HepG2 (cell line): ENCODE measurements around the gene ACOXL. TPM values are rescaled to one million over a fixed set of nuclear protein-coding genes. Genes with fewer than 3 reads are reported as not detected.

Experiments
- ATAC-seq: fragments of 200-7000 bp; cut with Tn5 transposase; 3 replicates; pipeline ENCODE4 v1.9.1; 2020; ENCODE audit warnings: mild to moderate bottlenecking, moderate library complexity
- BruUV-seq: library from RNA; stranded (reverse); fragments of 400-500 nt; replicated peaks from 2 replicates; lab custom pipeline; 2021; lab: Mats Ljungman, UMichigan
- CTCF ChIA-PET: fragments of 300-600 bp; formaldehyde crosslinking; extraction: SDS; loops from one replicate; lab custom pipeline; 2021; ENCODE audit warnings: low total read pairs, inconsistent platforms, low intra/inter-chr PET ratio; lab: Yijun Ruan, JAX
- POLR2A ChIA-PET: fragments of 350-600 bp; sonication (Branson Sonifier 250); formaldehyde crosslinking; loops from one replicate; lab custom pipeline; 2020; ENCODE audit warnings: antibody characterized with exemption, inconsistent platforms; lab: Yijun Ruan, JAX
- DNase-seq: peaks from one replicate; pipeline ENCODE4 v3.0.0-alpha.2; 2015; ENCODE audit warnings: low spot score
- FAIRE-seq: peaks from 3 replicates; lab custom pipeline; 2011; peaks lifted over from hg19 to GRCh38; lab: Jason Lieb, UNC
- H2AFZ ChIP-seq: one replicate; pipeline ENCODE4 v1.6.1; 2011; ENCODE audit warnings: low read length, inconsistent platforms
- H3K27ac ChIP-seq: fragments of 300-600 bp; 3 replicates; pipeline ENCODE4 v1.8.0; 2011; ENCODE audit warnings: mixed run types, mild to moderate bottlenecking, mixed read lengths, low read length, inconsistent platforms; ENCODE audit not compliant: insufficient read depth; ENCODE audit errors: extremely low read length
- H3K27me3 ChIP-seq, 2 experiments: fragments of 200-600 bp in 1 of 2; 2 replicates in 1 of 2; 3 replicates in 1 of 2; pipeline versions ENCODE4 v1.6.0 to v1.8.0; 2011; ENCODE audit warnings: low read length in 2 of 2, mild to moderate bottlenecking in 2 of 2, moderate library complexity in 2 of 2, inconsistent platforms in 1 of 2; ENCODE audit not compliant: insufficient read depth in 2 of 2, control insufficient read depth in 1 of 2
- H3K36me3 ChIP-seq, 2 experiments: fragments of 200-600 bp in 1 of 2; replicated peaks in 1 of 2; 2 replicates in 1 of 2; 3 replicates in 1 of 2; pipeline versions ENCODE4 v1.5.1 to v1.8.0; 2011; ENCODE audit warnings: low read length in 2 of 2, inconsistent platforms in 1 of 2; ENCODE audit not compliant: insufficient read depth in 2 of 2, control insufficient read depth in 1 of 2
- H3K4me1 ChIP-seq: 2 replicates; pipeline ENCODE4 v1.5.1; 2012; ENCODE audit warnings: low read length, inconsistent platforms; ENCODE audit not compliant: insufficient read depth
- H3K4me2 ChIP-seq: 2 replicates; pipeline ENCODE4 v1.6.0; 2011; ENCODE audit warnings: low read depth, low read length, inconsistent platforms
- H3K4me3 ChIP-seq, 3 experiments: fragments of 200-600 bp in 1 of 3; sonication (generic), shearing (Covaris generic) in 1 of 3; replicated peaks in 1 of 3; 2 replicates each; pipeline ENCODE4 v1.5.1; 2011 to 2016; ENCODE audit warnings: low read length in 3 of 3, inconsistent platforms in 2 of 3, low read depth in 2 of 3, mild to moderate bottlenecking in 2 of 3, control low read depth in 1 of 3, mixed read lengths in 1 of 3; ENCODE audit not compliant: insufficient read depth in 1 of 3
- H3K79me2 ChIP-seq: one replicate; pipeline ENCODE4 v1.6.1; 2011; ENCODE audit warnings: low read length, inconsistent platforms; ENCODE audit not compliant: insufficient read depth
- H3K9ac ChIP-seq: 2 replicates; pipeline ENCODE4 v1.6.0; 2011; ENCODE audit warnings: mild to moderate bottlenecking, low read depth, low read length, inconsistent platforms; ENCODE audit not compliant: insufficient read depth
- H3K9me3 ChIP-seq: 2 replicates; pipeline ENCODE4 v1.5.1; 2012; ENCODE audit warnings: mild to moderate bottlenecking, low read length
- H4K20me1 ChIP-seq: 2 replicates; pipeline ENCODE4 v1.6.0; 2011; ENCODE audit warnings: inconsistent platforms, mild to moderate bottlenecking, low read length, moderate library complexity; ENCODE audit not compliant: insufficient read depth
- FOXO1 ChIP-seq: sonication (generic); formaldehyde crosslinking; IDR thresholded peaks from 2 replicates; pipeline ENCODE4 v1.4.0; 2020; ENCODE audit warnings: missing genetic modification reagents
- KDM5A ChIP-seq: fragments of 200-600 bp; sonication (generic); IDR thresholded peaks from 2 replicates; pipeline ENCODE4 v1.7.0; 2018; ENCODE audit warnings: antibody characterized with exemption, mild to moderate bottlenecking, low read length, borderline replicate concordance
- KDM5B ChIP-seq: sonication (generic); formaldehyde crosslinking; IDR thresholded peaks from 2 replicates; pipeline ENCODE4 v1.4.0; 2020; ENCODE audit warnings: missing genetic modification reagents, mild to moderate bottlenecking, borderline replicate concordance
- NCOR1 ChIP-seq: fragments of 200-600 bp; sonication (generic); IDR thresholded peaks from 2 replicates; pipeline ENCODE4 v1.7.0; 2017; ENCODE audit warnings: antibody characterized with exemption, low read length, borderline replicate concordance
- SKIL ChIP-seq: sonication (generic); formaldehyde crosslinking; IDR thresholded peaks from 2 replicates; pipeline ENCODE4 v1.8.0; 2022; ENCODE audit warnings: missing genetic modification reagents, mild to moderate bottlenecking, moderate library complexity, borderline replicate concordance
- SRY ChIP-seq: sonication (generic); formaldehyde crosslinking; IDR thresholded peaks from 2 replicates; pipeline ENCODE4 v1.8.0; 2022; ENCODE audit warnings: mild to moderate bottlenecking, missing genetic modification reagents
- U2AF2 ChIP-seq: fragments of 200-400 bp; formaldehyde crosslinking; IDR thresholded peaks from 2 replicates; pipeline ENCODE4 v1.6.1; 2017; ENCODE audit warnings: low read depth, mild to moderate bottlenecking, low read length
- ZNF414 ChIP-seq: sonication (generic); formaldehyde crosslinking; IDR thresholded peaks from 2 replicates; pipeline ENCODE4 v1.5.0; 2020; ENCODE audit warnings: missing genetic modification reagents
- ZNF878 ChIP-seq: sonication (generic); formaldehyde crosslinking; IDR thresholded peaks from 2 replicates; pipeline ENCODE4 v1.8.1; 2023; ENCODE audit warnings: mild to moderate bottlenecking, missing genetic modification reagents, moderate library complexity
- WGBS: methylation state at CpG from one replicate; pipeline ENCODE4 v1.1.6; 2017; ENCODE audit warnings: low lambda C conversion rate; 5-methylcytosine and 5-hydroxymethylcytosine counted together
- in situ Hi-C: cut with HindIII; loops from 2 replicates; pipeline ENCODE4 v1.10.0; 2017; ENCODE audit warnings: low pct_unique_long_range_greater_than_20kb; ENCODE audit not compliant: extremely low pct_ligation_motif_present
- intact Hi-C: fragments of 100-400 bp; cut with micrococcal nuclease; formaldehyde crosslinking; loops from one replicate; pipeline ENCODE4 v1.10.0; 2022; ENCODE audit not compliant: unreplicated experiment
- polyA plus RNA-seq, 8 experiments: library from polyadenylated mRNA; depleted of rRNA in 3 of 8; stranded (reverse) in 7 of 8; unstranded in 1 of 8; fragments of >200 nt; fragmentation: Illumina TruSeq in 4 of 8; extraction: Trizol in 4 of 8; gene quantifications; 2 replicates each; pipeline versions ENCODE4 v1.2.1 to v1.2.3, GENCODE V29; 2011 to 2016; ENCODE audit warnings: low read depth in 4 of 8, missing spikeins in 1 of 8, mixed read lengths in 1 of 8; ENCODE audit not compliant: insufficient read depth in 1 of 8
- total RNA-seq, 5 experiments: library from RNA; depleted of rRNA; stranded (reverse); fragments of >200 nt; fragmentation: Illumina TruSeq; extraction: Trizol; gene quantifications; 2 replicates each; pipeline ENCODE4 v1.2.3, GENCODE V29; 2016; ENCODE audit warnings: low read depth in 1 of 5

Gene ACOXL
- total and polyA plus RNA-seq, 2 of the 13 experiments (the other 11 are each of a cell fraction or from before 2014, with no cell fraction given): not detected

GRCh38 chr2:110785439-110785838 lies 53.1 kb downstream of the ACOXL start:
- Histone ChIP-seq H3K9ac (no peak overlapping the region), H3K27ac (no peak overlapping the region), H3K4me1 (no peaks in the 10 kb centered on the region), H3K4me2 (no peak overlapping the region), H3K9me3 (no peaks in the 10 kb centered on the region), H4K20me1 (no peaks in the 10 kb centered on the region), H3K36me3 (no peaks in the 10 kb centered on the region), H3K4me3 (no peak overlapping the region), H3K79me2 (no peaks in the 10 kb centered on the region), H2AFZ (no peak overlapping the region), H3K27me3 (peaks cover 0 to 20% of the 10 kb centered on the region in 2 experiments; a peak in 3 of 5 replicates)
- POLR2A ChIA-PET: no interaction called here
- CTCF ChIA-PET: no interaction called here
- in situ Hi-C loops (no loop called here), intact Hi-C loops (no loop called here)
- 85% methylated on average over 2 of the region's 2 CpGs for WGBS
- ATAC-seq (no peak), DNase-seq (no peak), FAIRE-seq (no peak)
- TF ChIP-seq KDM5A (no peak), NCOR1 (no peak), SKIL (CRISPR knock-in tag) (no peak), U2AF2 (no peak), ZNF878 (CRISPR knock-in tag) (no peak), KDM5B (no peak)
- BruUV-seq: no TSS peak

- POLR2A ChIA-PET: no interaction called here
- no peak for TF ChIP-seq SRY
- TF ChIP-seq FOXO1: no peak
- TF ChIP-seq ZNF414: no peak
- no peaks in the 10 kb centered on the region for H3K79me2 ChIP-seq
- no peak for DNase-seq
- CTCF ChIA-PET: no interaction called here
- H3K4me1 ChIP-seq: no peaks in the 10 kb centered on the region
- no peak overlapping the region for H3K27ac ChIP-seq
- in situ Hi-C loops (no loop called here), intact Hi-C loops (no loop called here)
- no peaks in the 10 kb centered on the region for H3K9me3 ChIP-seq
- no peak overlapping the region for H3K4me2 ChIP-seq
- H3K9ac ChIP-seq: no peak overlapping the region
- no peaks in the 10 kb centered on the region for H3K36me3 ChIP-seq
- no peak overlapping the region for H2AFZ ChIP-seq
- no peaks in the 10 kb centered on the region for H4K20me1 ChIP-seq
- H3K4me3 ChIP-seq: no peak overlapping the region
- no TSS peak for BruUV-seq
- whole genome bisulfite sequencing: 0% methylated on average over 2 of the region's 2 CpGs
- ATAC-seq: no peak
- no peak for FAIRE-seq
- H3K27me3 ChIP-seq: peaks cover 0 to 36% of the 10 kb centered on the region in 2 experiments; a peak in 3 of 5 replicates
Observed at GRCh38 chr2:110788976-110789375, 56.6 kb downstream of the ACOXL start.
